Adrenal gland (tissue), 5 donors: Measurements from ENCODE around the gene PIK3C2B.

Experiments used
- POLR2A ChIP-seq, 2 donors: fragments of 450-650 bp; IDR thresholded peaks; one replicate each; pipeline ENCODE4 v1.6.1; 2017; ENCODE audit warnings: antibody characterized with exemption in 2 of 2, mild to moderate bottlenecking in 2 of 2, moderate library complexity in 1 of 2
- TF ChIP-seq, protein P1 (sequence below), 6 experiments: fragments of 450-650 bp in 4 of 6; fragments of 200-600 bp in 2 of 6; sonication (generic) in 1 of 6; IDR thresholded peaks; 1 replicate in 5 of 6; 2 replicates in 1 of 6; pipeline versions ENCODE4 v1.5.1 to v1.8.0; 2016 to 2021; ENCODE audit warnings: antibody characterized with exemption in 6 of 6, mild to moderate bottlenecking in 2 of 6, moderate library complexity in 1 of 6
- donor health status: DM: no; HTN: no; CAD: no.

DNA sequence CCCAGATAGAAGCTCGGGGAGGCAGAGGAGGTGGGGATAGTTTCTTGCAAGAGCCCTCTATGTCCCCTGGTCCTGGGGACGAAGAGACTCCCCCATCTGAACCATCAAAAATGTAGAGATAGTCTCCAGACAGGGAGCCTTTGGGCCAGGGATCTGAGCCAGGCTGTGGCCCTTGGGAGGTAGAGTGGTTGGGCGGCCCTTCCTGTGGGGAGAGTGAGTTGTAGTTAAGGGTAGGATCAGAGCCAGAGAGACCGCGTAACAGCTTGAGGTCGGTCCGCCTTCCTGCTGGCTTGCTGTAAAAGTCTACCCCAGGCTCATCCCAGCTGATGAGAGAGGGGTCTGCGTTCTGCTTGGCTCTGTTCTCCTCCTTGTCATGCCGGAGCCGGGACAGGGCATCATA lies 25.3 kb downstream of the PIK3C2B start:
- TF ChIP-seq, protein P1, sequence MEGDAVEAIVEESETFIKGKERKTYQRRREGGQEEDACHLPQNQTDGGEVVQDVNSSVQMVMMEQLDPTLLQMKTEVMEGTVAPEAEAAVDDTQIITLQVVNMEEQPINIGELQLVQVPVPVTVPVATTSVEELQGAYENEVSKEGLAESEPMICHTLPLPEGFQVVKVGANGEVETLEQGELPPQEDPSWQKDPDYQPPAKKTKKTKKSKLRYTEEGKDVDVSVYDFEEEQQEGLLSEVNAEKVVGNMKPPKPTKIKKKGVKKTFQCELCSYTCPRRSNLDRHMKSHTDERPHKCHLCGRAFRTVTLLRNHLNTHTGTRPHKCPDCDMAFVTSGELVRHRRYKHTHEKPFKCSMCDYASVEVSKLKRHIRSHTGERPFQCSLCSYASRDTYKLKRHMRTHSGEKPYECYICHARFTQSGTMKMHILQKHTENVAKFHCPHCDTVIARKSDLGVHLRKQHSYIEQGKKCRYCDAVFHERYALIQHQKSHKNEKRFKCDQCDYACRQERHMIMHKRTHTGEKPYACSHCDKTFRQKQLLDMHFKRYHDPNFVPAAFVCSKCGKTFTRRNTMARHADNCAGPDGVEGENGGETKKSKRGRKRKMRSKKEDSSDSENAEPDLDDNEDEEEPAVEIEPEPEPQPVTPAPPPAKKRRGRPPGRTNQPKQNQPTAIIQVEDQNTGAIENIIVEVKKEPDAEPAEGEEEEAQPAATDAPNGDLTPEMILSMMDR (IDR thresholded peaks at IDR 0.05), result no peak
- no peak for TF ChIP-seq POLR2A (IDR thresholded peaks at IDR 0.05)
